ENCODE results near the gene SMG6. TPM values are rescaled to one million over a fixed set of nuclear protein-coding genes. Genes with fewer than 3 reads are reported as not detected.

SMG6 gene
- total and polyA plus RNA-seq, 2 of the 13 experiments (the other 11 are each of a cell fraction or from before 2014, with no cell fraction given): 4.6 to 14.6 TPM

DNA sequence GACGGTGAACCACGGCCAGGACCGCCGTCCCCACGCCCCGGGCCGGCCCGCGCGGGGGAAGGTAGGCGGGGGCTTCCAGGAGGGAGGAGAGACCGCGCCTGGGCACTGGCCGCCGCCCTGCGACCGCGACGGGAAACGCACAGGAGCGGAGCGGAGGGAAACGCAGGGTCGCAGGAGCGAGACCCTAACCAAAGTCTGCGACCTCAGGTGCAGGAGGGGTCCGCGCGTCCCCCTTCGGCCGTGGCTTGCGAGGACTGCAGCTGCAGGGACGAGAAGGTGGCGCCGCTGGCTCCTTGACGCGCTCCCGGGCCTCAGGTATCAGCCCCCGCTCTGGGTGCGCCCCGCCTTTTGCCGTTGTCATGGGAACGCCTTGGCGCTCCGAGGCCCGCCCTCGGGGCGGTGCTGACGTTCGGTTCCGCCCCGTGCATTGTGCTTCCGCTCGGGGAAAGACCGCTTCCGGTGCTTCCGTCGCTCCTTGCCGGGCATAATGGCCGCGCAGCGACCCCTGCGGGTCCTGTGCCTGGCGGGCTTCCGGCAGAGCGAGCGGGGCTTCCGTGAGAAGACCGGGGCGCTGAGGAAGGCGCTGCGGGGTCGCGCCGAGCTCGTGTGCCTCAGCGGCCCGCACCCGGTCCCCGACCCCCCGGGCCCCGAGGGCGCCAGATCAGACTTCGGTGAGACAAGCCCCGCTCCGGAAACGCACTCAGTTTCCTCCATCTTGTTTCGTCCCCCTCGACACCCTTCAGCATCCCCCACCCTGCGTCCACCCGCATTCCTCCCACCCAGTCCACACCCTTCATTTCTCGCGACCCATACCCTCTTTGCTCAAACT is 261.8 kb downstream of the SMG6 start, which contains the start of gene OVCA2 (continued):
- TF ChIP-seq ZNF3 (CRISPR knock-in tag; IDR thresholded peaks at IDR 0.05) (no peak), RNF2 (conservative IDR thresholded peaks at IDR 0.05; ENCODE audit: low read depth) (no peak), MBD4 (IDR thresholded peaks at IDR 0.05; ENCODE audit: borderline replicate concordance, low read length) (no peak), ZFYVE20 (CRISPR knock-in tag; IDR thresholded peaks at IDR 0.05; ENCODE audit: borderline replicate concordance, low read depth) (no peak), ZMAT3 (CRISPR knock-in tag; conservative IDR thresholded peaks at IDR 0.05) (no peak), ZNF12 (CRISPR knock-in tag; IDR thresholded peaks at IDR 0.05) (no peak), ETV6 (CRISPR knock-in tag; conservative IDR thresholded peaks at IDR 0.05) (no peak), IKZF5 (CRISPR knock-in tag; IDR thresholded peaks at IDR 0.05) (peak; percentile 48; the same call in 1 of the 2 replicates), ZNF772 (CRISPR knock-in tag; IDR thresholded peaks at IDR 0.05) (peak; percentile 96), KDM5B (CRISPR knock-in tag; IDR thresholded peaks at IDR 0.05; ENCODE audit: borderline replicate concordance) (peak; percentile 61), TAF15 (IDR thresholded peaks at IDR 0.05; ENCODE audit: low read depth, low read length, poor library complexity, severe bottlenecking) (no peak), ZBTB42 (CRISPR knock-in tag; IDR thresholded peaks at IDR 0.05) (0 out of 2 replicates have a peak, but pooled peaks have one; percentile 49), ONECUT2 (CRISPR knock-in tag; IDR thresholded peaks at IDR 0.05) (no peak), MYNN (CRISPR knock-in tag; IDR thresholded peaks at IDR 0.05; ENCODE audit: low read depth) (no peak), TEAD3 (CRISPR knock-in tag; optimal IDR thresholded peaks at IDR 0.05; ENCODE audit: borderline replicate concordance) (peak; percentile 60), ZNF883 (CRISPR knock-in tag; IDR thresholded peaks at IDR 0.05; ENCODE audit: not compliant biosample characterization) (peak; percentile 29), ZBTB21 (CRISPR knock-in tag; IDR thresholded peaks at IDR 0.05) (peak; percentile 64; the same call in 1 of the 2 replicates), ZNF556 (CRISPR knock-in tag; IDR thresholded peaks at IDR 0.05; ENCODE audit: borderline replicate concordance) (no peak; the same call in 1 of the 2 replicates), ESRRA (CRISPR knock-in tag; IDR thresholded peaks at IDR 0.05; ENCODE audit: low read depth) (peak; percentile 37; the same call in 1 of the 2 replicates), ZNF558 (CRISPR knock-in tag; IDR thresholded peaks at IDR 0.05; ENCODE audit: borderline replicate concordance) (no peak; the same call in 1 of the 2 replicates)
- TF ChIP-seq, protein P1, sequence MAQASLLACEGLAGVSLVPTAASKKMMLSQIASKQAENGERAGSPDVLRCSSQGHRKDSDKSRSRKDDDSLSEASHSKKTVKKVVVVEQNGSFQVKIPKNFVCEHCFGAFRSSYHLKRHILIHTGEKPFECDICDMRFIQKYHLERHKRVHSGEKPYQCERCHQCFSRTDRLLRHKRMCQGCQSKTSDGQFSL (CRISPR knock-in tag; IDR thresholded peaks at IDR 0.05): no peak
- TF ChIP-seq, protein P2, sequence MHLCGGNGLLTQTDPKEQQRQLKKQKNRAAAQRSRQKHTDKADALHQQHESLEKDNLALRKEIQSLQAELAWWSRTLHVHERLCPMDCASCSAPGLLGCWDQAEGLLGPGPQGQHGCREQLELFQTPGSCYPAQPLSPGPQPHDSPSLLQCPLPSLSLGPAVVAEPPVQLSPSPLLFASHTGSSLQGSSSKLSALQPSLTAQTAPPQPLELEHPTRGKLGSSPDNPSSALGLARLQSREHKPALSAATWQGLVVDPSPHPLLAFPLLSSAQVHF (CRISPR knock-in tag; IDR thresholded peaks at IDR 0.05): peak; percentile 58; the same call in 1 of the 2 replicates
- TF ChIP-seq, protein P3, sequence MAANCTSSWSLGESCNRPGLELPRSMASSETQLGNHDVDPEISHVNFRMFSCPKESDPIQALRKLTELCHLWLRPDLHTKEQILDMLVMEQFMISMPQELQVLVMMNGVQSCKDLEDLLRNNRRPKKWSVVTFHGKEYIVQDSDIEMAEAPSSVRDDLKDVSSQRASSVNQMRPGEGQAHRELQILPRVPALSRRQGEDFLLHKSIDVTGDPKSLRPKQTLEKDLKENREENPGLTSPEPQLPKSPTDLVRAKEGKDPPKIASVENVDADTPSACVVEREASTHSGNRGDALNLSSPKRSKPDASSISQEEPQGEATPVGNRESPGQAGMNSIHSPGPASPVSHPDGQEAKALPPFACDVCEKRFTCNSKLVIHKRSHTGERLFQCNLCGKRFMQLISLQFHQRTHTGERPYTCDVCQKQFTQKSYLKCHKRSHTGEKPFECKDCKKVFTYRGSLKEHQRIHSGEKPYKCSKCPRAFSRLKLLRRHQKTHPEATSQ (CRISPR knock-in tag; IDR thresholded peaks at IDR 0.05; ENCODE audit: borderline replicate concordance): no peak
- TF ChIP-seq, protein P4, sequence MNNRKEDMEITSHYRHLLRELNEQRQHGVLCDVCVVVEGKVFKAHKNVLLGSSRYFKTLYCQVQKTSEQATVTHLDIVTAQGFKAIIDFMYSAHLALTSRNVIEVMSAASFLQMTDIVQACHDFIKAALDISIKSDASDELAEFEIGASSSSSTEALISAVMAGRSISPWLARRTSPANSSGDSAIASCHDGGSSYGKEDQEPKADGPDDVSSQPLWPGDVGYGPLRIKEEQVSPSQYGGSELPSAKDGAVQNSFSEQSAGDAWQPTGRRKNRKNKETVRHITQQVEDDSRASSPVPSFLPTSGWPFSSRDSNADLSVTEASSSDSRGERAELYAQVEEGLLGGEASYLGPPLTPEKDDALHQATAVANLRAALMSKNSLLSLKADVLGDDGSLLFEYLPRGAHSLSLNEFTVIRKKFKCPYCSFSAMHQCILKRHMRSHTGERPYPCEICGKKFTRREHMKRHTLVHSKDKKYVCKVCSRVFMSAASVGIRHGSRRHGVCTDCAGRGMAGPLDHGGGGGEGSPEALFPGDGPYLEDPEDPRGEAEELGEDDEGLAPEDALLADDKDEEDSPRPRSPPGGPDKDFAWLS (CRISPR knock-in tag; IDR thresholded peaks at IDR 0.05; ENCODE audit: borderline replicate concordance): no peak; the same call in 1 of the 2 replicates

All from HepG2 (cell line).